Brain pericyte (primary cell): Measurements from ENCODE around the gene WDSUB1.

ENCODE experiments used
- DNase-seq: peaks from one replicate; pipeline ENCODE4 v3.0.0-alpha.2; 2012; ENCODE audit warnings: low read depth, low spot score

Gene WDSUB1

GRCh38 chr2:159195697-159196096 lies 90.8 kb downstream of the WDSUB1 start:
- DNase-seq = no peak

GRCh38 chr2:159194241-159194640 lies 92.3 kb downstream of the WDSUB1 start:
- no peak for DNase-seq

- DNase-seq = no peak
Observed at GRCh38 chr2:159193791-159194190, 92.7 kb downstream of the WDSUB1 start.

GRCh38 chr2:159192371-159192918 lies 94.1 kb downstream of the WDSUB1 start:
- no peak for DNase-seq

GRCh38 chr2:159188449-159188848 lies 98.1 kb downstream of the WDSUB1 start:
- no peak for DNase-seq

GRCh38 chr2:159187106-159187505 lies 99.4 kb downstream of the WDSUB1 start:
- DNase-seq = no peak

GRCh38 chr2:159186462-159186861 lies 100.0 kb downstream of the WDSUB1 start:
- no peak for DNase-seq
